B cell (primary cell): ENCODE measurements around the gene IPCEF1. TPM values are rescaled to one million over a fixed set of nuclear protein-coding genes. Genes with fewer than 3 reads are reported as not detected.

Experiments
- ATAC-seq: fragments of 200-7000 bp; cut with Tn5 transposase; one replicate; pipeline ENCODE4 v1.10.0; 2021; ENCODE audit warnings: low read depth, mild to moderate bottlenecking, moderate number of reproducible peaks, moderate library complexity
- CTCF ChIA-PET: fragments of 350-600 bp; sonication (Branson Sonifier 250); formaldehyde crosslinking; loops from one replicate; lab custom pipeline; 2021; ENCODE audit warnings: antibody characterized with exemption, inconsistent platforms; lab: Charles Lee
- POLR2A ChIA-PET: fragments of 350-600 bp; sonication (Branson Sonifier 250); formaldehyde crosslinking; loops from one replicate; lab custom pipeline; 2021; ENCODE audit warnings: antibody characterized with exemption; lab: Charles Lee
- DNase-seq: peaks from one replicate; pipeline ENCODE4 v3.0.0; 2013
- H2AFZ ChIP-seq: 2 replicates; pipeline ENCODE4 v1.6.1; 2012; ENCODE audit warnings: mild to moderate bottlenecking, low read depth, low read length; ENCODE audit not compliant: insufficient read depth, poor library complexity, severe bottlenecking
- H3K27ac ChIP-seq, 2 donors: 1 replicate in 1 of 2; 2 replicates in 1 of 2; pipeline ENCODE4 v1.5.1; 2012 to 2013; ENCODE audit warnings: low read length in 2 of 2, mild to moderate bottlenecking in 2 of 2, moderate library complexity in 1 of 2
- H3K27me3 ChIP-seq, 4 experiments: fragments of 200-600 bp in 1 of 4; sonication (generic) in 1 of 4; replicated peaks in 1 of 4; 1 replicate in 2 of 4; 2 replicates in 2 of 4; pipeline versions ENCODE4 v1.6.1 to v1.7.0; 2013 to 2016; ENCODE audit warnings: low read length in 3 of 4, mild to moderate bottlenecking in 2 of 4, mixed read lengths in 1 of 4, moderate library complexity in 1 of 4; ENCODE audit not compliant: insufficient read depth in 4 of 4, control insufficient read depth in 3 of 4; ENCODE audit errors: control extremely low read depth in 1 of 4
- H3K36me3 ChIP-seq, 2 experiments: replicated peaks in 1 of 2; 1 replicate in 1 of 2; 2 replicates in 1 of 2; pipeline versions ENCODE4 v1.6.1 to v1.7.1; 2013; ENCODE audit warnings: low read length in 1 of 2; ENCODE audit not compliant: insufficient read depth in 2 of 2, control insufficient read depth in 1 of 2; ENCODE audit errors: control extremely low read depth in 1 of 2, extremely low read depth in 1 of 2
- H3K4me1 ChIP-seq, 2 donors: fragments of 200-600 bp in 1 of 2; sonication (generic) in 1 of 2; 1 replicate in 1 of 2; 2 replicates in 1 of 2; pipeline versions ENCODE4 v1.5.1 to v1.6.1; 2013 to 2017; ENCODE audit warnings: low read length in 2 of 2; ENCODE audit not compliant: control insufficient read depth in 2 of 2, insufficient read depth in 2 of 2
- H3K4me2 ChIP-seq: replicated peaks from 2 replicates; pipeline ENCODE3; 2012; ENCODE audit warnings: mild to moderate bottlenecking, low read depth, low read length; ENCODE audit not compliant: poor library complexity, severe bottlenecking
- H3K4me3 ChIP-seq, 5 experiments: fragments of 200-600 bp in 1 of 5; sonication (generic) in 1 of 5; 1 replicate in 3 of 5; 2 replicates in 2 of 5; pipeline versions ENCODE4 v1.5.1 to v1.7.0; 2011 to 2016; ENCODE audit warnings: low read length in 4 of 5, mild to moderate bottlenecking in 4 of 5, low read depth in 2 of 5, control low read depth in 1 of 5, moderate library complexity in 1 of 5; ENCODE audit not compliant: insufficient read depth in 1 of 5; ENCODE audit errors: control extremely low read depth in 1 of 5, extremely low read depth in 1 of 5
- H3K79me2 ChIP-seq: fragments of 200-600 bp; sonication (generic); one replicate; pipeline ENCODE4 v1.6.0; 2016; ENCODE audit warnings: low read length; ENCODE audit not compliant: control insufficient read depth, insufficient read depth
- H3K9ac ChIP-seq: fragments of 200-600 bp; sonication (generic); 2 replicates; pipeline ENCODE4 v1.6.1; 2017; ENCODE audit warnings: mild to moderate bottlenecking, low read length, moderate library complexity
- H3K9me3 ChIP-seq, 3 donors: one replicate each; pipeline versions ENCODE4 v1.6.1 to v1.7.1; 2013; ENCODE audit warnings: low read length in 2 of 3; ENCODE audit not compliant: control insufficient read depth in 2 of 3, insufficient read depth in 1 of 3; ENCODE audit errors: control extremely low read depth in 1 of 3
- H4K20me1 ChIP-seq: 2 replicates; pipeline ENCODE4 v1.6.0; 2012; ENCODE audit warnings: mild to moderate bottlenecking, low read length; ENCODE audit not compliant: insufficient read depth, control insufficient read depth, poor library complexity, severe bottlenecking
- H3K27ac Mint-ChIP-seq: one replicate; pipeline ENCODE4 v1.8.0; 2021; ENCODE audit warnings: mixed read lengths
- H3K27me3 Mint-ChIP-seq: one replicate; pipeline ENCODE4 v1.8.0; 2021; ENCODE audit warnings: mixed read lengths
- H3K4me1 Mint-ChIP-seq: one replicate; pipeline ENCODE4 v1.8.0; 2021; ENCODE audit warnings: mixed read lengths
- H3K4me3 Mint-ChIP-seq: one replicate; pipeline ENCODE4 v1.8.0; 2021; ENCODE audit warnings: mixed read lengths
- H3K9me3 Mint-ChIP-seq: one replicate; pipeline ENCODE4 v1.8.0; 2022; ENCODE audit warnings: mixed read lengths; ENCODE audit not compliant: insufficient read depth
- EZH2 ChIP-seq: IDR thresholded peaks from 2 replicates; pipeline ENCODE4 v1.6.1; 2012; ENCODE audit warnings: borderline replicate concordance, low read depth, mild to moderate bottlenecking, moderate library complexity, low read length; ENCODE audit not compliant: insufficient read depth, poor library complexity, severe bottlenecking
- WGBS: methylation state at CpG from one replicate; pipeline ENCODE4 v1.1.5; 2013; ENCODE audit warnings: missing lambda C conversion rate; ENCODE audit not compliant: insufficient coverage; 5-methylcytosine and 5-hydroxymethylcytosine counted together
- intact Hi-C: fragments of 100-400 bp; cut with micrococcal nuclease; formaldehyde crosslinking; loops from one replicate; pipeline ENCODE4 v1.10.0; 2022
- polyA plus RNA-seq: library from polyadenylated mRNA; depleted of rRNA; stranded (reverse); fragments of >200 nt; gene quantifications from 2 replicates; pipeline ENCODE4 v1.2.3, GENCODE V29; 2012
- total RNA-seq, 2 donors: library from RNA; stranded (reverse); fragments of 120-200 nt in 1 of 2; gene quantifications; 1 replicate in 1 of 2; 2 replicates in 1 of 2; pipeline versions ENCODE4 v1.2.3 to v1.2.4, GENCODE V29; 2013 to 2022
- TF ChIP-seq, protein P1 (sequence below): fragments of 200-600 bp; IDR thresholded peaks from one replicate; pipeline ENCODE4 v1.8.0; 2022; ENCODE audit warnings: antibody characterized with exemption, mild to moderate bottlenecking

Gene IPCEF1
- total and polyA plus RNA-seq, 2 donors (not counting 1 experiment from before 2014, with no cell fraction given), result 0.22 to 0.94 TPM

- WGBS, result 88% methylated on average over 1 of the region's 2 CpGs
- no peaks in the 10 kb centered on the region for H3K4me1 ChIP-seq
- POLR2A ChIA-PET, result no interaction called here
- no peak overlapping the region for H3K4me3 ChIP-seq
- H3K79me2 ChIP-seq, result no peaks in the 10 kb centered on the region
- H3K27ac ChIP-seq, result no peak overlapping the region
- ATAC-seq (no peak), DNase-seq (no peak)
- Mint-ChIP-seq H3K4me3 (no peak overlapping the region), H3K4me1 (no peaks in the 10 kb centered on the region), H3K27ac (no peak overlapping the region), H3K9me3 (no peaks in the 10 kb centered on the region), H3K27me3 (peaks cover 4% of the 10 kb centered on the region)
- H3K4me2 ChIP-seq, result no peak overlapping the region
- H3K27me3 ChIP-seq, result no peaks in the 10 kb centered on the region
- CTCF ChIA-PET, result no interaction called here
- intact Hi-C loops, result no loop called here
- peaks cover 0 to 14% (median 0%) of the 10 kb centered on the region in 3 donors for H3K9me3 ChIP-seq
- H2AFZ ChIP-seq, result no peak overlapping the region
- H3K36me3 ChIP-seq, result no peaks in the 10 kb centered on the region
- no peak overlapping the region for H3K9ac ChIP-seq
- no peak for TF ChIP-seq EZH2
- TF ChIP-seq, protein P1, sequence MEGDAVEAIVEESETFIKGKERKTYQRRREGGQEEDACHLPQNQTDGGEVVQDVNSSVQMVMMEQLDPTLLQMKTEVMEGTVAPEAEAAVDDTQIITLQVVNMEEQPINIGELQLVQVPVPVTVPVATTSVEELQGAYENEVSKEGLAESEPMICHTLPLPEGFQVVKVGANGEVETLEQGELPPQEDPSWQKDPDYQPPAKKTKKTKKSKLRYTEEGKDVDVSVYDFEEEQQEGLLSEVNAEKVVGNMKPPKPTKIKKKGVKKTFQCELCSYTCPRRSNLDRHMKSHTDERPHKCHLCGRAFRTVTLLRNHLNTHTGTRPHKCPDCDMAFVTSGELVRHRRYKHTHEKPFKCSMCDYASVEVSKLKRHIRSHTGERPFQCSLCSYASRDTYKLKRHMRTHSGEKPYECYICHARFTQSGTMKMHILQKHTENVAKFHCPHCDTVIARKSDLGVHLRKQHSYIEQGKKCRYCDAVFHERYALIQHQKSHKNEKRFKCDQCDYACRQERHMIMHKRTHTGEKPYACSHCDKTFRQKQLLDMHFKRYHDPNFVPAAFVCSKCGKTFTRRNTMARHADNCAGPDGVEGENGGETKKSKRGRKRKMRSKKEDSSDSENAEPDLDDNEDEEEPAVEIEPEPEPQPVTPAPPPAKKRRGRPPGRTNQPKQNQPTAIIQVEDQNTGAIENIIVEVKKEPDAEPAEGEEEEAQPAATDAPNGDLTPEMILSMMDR, result no peak
- H4K20me1 ChIP-seq, result no peaks in the 10 kb centered on the region
These were observed 186.5 kb downstream of the IPCEF1 start for GRCh38 chr6:154170106-154170505.

DNA sequence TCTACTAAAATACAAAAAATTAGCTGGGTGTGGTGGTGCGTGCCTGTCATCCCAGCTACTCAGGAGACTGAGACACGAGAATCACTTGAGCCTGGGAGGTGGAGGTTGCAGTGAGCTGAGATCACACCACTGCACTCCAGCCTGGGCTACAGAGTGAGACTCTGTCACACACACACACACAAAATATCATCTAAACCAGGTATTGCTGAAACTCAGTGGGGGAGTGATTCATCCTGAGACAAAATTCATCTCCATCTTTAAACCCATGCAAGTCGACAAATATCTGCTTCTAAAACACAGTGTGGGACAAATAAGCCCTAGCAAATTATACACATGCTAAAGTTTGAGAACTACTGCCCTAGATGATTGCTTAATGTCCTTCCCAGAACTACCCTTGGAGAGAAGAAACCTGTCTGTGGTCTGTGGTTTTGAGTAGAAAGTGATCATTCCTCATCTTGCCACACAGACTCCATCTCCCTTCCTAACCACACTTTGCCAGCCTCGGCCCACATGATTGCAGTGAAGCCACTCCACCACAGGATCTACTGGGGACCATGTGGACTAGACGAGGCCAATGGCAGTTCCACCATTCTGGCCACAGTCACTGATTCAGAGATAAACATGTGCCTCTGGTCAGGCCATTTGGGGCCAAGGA, 187.3 kb downstream of the IPCEF1 start:
- H3K4me3 ChIP-seq, result no peak overlapping the region
- CTCF ChIA-PET, result no interaction called here
- H3K4me3 Mint-ChIP-seq, result no peak overlapping the region
- H3K79me2 ChIP-seq, result no peaks in the 10 kb centered on the region
- POLR2A ChIA-PET, result no interaction called here
- H3K4me2 ChIP-seq, result no peak overlapping the region
- H3K9ac ChIP-seq, result no peak overlapping the region
- ATAC-seq, result no peak
- no peaks in the 10 kb centered on the region for H3K4me1 Mint-ChIP-seq
- H3K27ac ChIP-seq, result no peak overlapping the region
- H3K27me3 ChIP-seq, result no peaks in the 10 kb centered on the region
- peaks cover 0 to 14% (median 0%) of the 10 kb centered on the region in 3 donors for H3K9me3 ChIP-seq
- WGBS, result 69% methylated on average over 3 of the region's 5 CpGs
- H3K4me1 ChIP-seq, result no peaks in the 10 kb centered on the region
- no peaks in the 10 kb centered on the region for H3K36me3 ChIP-seq
- intact Hi-C loops, result no loop called here
- no peaks in the 10 kb centered on the region for H3K9me3 Mint-ChIP-seq
- TF ChIP-seq, protein P1, result no peak
- no peak for TF ChIP-seq EZH2
- H3K27ac Mint-ChIP-seq, result no peak overlapping the region
- no peaks in the 10 kb centered on the region for H4K20me1 ChIP-seq
- DNase-seq, result no peak
- H3K27me3 Mint-ChIP-seq, result peaks cover 4% of the 10 kb centered on the region
- no peak overlapping the region for H2AFZ ChIP-seq
